Measurements from ENCODE around the gene RRAS2.

Gene RRAS2

DNA sequence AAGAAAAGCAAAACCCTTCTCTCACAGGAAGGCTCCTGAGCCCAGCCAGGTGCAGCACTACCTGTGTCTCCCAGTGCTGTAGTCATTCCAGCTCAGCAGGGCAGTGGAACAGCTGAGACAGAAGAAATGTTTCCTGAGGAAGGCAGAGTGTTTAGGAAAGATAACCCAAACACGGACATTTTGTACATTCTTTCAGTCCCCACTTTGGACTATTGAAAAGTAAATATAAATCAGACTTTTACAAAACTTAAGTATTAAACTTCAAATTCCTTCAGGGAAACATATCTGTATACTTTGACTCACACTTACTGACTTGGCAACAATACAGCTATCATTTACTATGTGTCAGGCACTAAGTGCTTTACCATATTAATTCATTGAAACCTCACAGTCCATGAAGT lies 40.4 kb downstream of the RRAS2 start:
- Histone ChIP-seq H3K27me3 (ENCODE audit: low read depth) (no peaks in the 10 kb centered on the region), H3K36me3 (replicated peaks) (no peaks in the 10 kb centered on the region), H3K4me1 (peaks cover 6% of the 10 kb centered on the region), H3K9me3 (no peaks in the 10 kb centered on the region), H3K4me3 (no peak overlapping the region)
- in situ Hi-C loops (cut with MboI; ENCODE audit: low sequenced_read_pairs), result no loop called here
- DNase-seq (ENCODE audit: low spot score in 2 of 2), result no peak

DNA sequence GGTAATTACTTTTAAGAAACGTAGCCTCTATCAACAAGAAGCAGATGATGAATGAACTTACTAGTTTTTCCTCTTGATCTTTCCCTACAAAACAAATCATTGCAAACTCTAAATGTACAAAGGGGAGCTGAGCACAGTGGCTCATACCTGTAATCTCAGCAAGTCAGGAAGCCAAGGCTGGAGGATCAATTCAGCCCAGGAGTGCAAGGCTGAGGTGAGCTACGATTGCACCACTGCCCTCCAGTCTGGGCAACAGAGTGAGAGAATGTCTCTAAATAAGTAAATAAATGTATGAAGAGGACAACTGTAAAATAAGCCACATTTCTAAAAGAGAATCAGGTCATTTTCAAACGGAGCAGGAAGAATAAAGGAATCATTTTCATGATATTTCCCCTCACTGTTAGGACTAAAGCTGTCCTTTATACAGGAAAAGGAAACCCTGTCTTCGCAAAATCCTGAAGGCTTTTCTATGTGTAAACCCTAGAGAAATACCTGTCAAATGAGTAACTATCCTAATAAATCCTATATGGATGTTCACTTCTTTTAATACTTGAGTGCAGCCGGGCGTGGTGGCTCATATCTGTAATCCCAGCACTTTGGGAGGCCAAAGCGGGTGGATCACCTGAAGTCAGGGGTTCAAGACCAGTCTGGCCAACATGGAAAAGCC lies 41.2 kb downstream of the RRAS2 start:
- H3K27me3 ChIP-seq (ENCODE audit: low read depth), result no peaks in the 10 kb centered on the region
- no peaks in the 10 kb centered on the region for H3K36me3 ChIP-seq (replicated peaks)
- H3K4me1 ChIP-seq, result peaks cover 14% of the 10 kb centered on the region
- no peak for DNase-seq (ENCODE audit: low spot score in 2 of 2)
- no peaks in the 10 kb centered on the region for H3K9me3 ChIP-seq
- in situ Hi-C loops (cut with MboI; ENCODE audit: low sequenced_read_pairs), result no loop called here
- no peak overlapping the region for H3K4me3 ChIP-seq

DNA sequence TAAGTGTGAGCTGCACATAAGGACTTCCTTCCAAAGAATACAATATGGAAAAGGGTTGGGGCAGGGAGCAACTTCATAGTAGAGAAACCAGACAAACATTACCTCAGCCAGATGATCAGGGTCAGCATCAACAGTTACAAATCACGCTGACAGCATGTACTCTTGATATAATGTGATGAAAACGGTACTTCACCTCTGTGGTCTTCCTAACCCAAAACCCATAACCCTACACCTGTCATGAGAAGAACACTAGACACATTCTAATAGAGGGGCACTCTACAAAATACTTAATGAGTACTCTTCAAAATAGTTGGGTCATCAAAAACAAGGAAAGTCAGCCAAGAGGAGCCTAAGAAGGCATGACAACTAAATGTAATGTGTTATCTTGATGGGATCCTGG lies 43.9 kb downstream of the RRAS2 start:
- Histone ChIP-seq H3K36me3 (replicated peaks) (no peaks in the 10 kb centered on the region), H3K27me3 (ENCODE audit: low read depth) (no peaks in the 10 kb centered on the region), H3K4me1 (peaks cover 25% of the 10 kb centered on the region), H3K4me3 (no peak overlapping the region), H3K9me3 (no peaks in the 10 kb centered on the region)
- in situ Hi-C loops (cut with MboI; ENCODE audit: low sequenced_read_pairs), result no loop called here
- DNase-seq (ENCODE audit: low spot score in 2 of 2), result no peak

DNA sequence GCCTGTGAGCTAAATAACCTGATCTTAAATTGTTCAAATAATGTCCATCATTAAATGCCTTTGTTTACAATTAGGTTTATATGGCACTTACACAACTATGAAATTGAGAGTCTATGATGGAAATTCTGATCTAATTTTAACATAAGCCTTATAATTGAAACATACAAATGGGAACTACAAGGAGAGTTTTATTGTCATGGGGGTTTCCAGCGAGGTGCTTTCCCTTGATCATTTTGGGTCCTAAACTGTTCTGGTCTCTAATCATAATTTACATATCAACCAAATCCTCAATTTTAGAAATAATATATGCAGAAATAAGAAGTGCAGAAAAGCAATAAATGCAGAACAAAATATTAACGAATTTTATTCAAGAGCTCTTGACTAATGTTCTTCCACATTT lies 44.9 kb downstream of the RRAS2 start:
- in situ Hi-C loops (cut with MboI; ENCODE audit: low sequenced_read_pairs), result no loop called here
- H3K4me1 ChIP-seq, result peaks cover 35% of the 10 kb centered on the region
- DNase-seq (ENCODE audit: low spot score in 2 of 2), result no peak
- H3K4me3 ChIP-seq, result no peak overlapping the region
- no peaks in the 10 kb centered on the region for H3K27me3 ChIP-seq (ENCODE audit: low read depth)
- H3K9me3 ChIP-seq, result no peaks in the 10 kb centered on the region
- H3K36me3 ChIP-seq (replicated peaks), result no peaks in the 10 kb centered on the region

DNA sequence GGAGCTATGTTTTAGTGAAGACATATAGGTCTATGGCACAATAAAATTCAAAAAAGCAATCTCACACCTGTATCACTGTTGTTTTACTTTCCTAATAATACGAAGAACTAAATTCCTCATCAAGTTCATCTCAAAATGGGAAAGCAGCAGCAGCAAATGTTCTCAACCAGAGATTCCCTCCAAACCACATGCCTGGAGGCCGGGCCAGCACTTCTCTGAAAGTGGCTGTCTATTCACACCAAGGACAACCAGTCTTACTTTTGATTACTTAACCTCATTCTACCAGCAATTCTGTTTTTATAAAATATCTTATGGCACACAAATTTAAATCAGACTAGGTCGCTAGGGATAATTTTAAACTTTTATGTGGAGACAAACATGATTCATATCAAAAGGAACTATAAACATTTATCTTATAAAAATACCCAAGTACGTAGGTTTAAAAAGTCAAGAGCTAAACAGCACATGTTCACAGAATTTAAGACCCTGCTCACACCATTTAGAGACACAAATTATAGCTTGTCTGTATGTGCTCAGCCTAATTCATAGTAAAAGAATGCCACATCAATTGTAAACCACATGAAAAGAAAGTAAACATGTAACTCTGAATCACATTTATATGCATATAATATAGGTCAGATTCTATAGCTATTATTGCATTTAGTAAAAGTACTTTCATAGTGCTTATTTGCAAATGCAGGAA lies 46.1 kb downstream of the RRAS2 start:
- H3K4me1 ChIP-seq, result peaks cover 48% of the 10 kb centered on the region
- H3K9me3 ChIP-seq, result no peaks in the 10 kb centered on the region
- peak in 1 of 2 experiments; percentile 30 for DNase-seq (ENCODE audit: low spot score in 2 of 2)
- H3K4me3 ChIP-seq, result no peak overlapping the region
- H3K36me3 ChIP-seq (replicated peaks), result no peaks in the 10 kb centered on the region
- H3K27me3 ChIP-seq (ENCODE audit: low read depth), result no peaks in the 10 kb centered on the region
- in situ Hi-C loops (cut with MboI; ENCODE audit: low sequenced_read_pairs), result no loop called here

DNA sequence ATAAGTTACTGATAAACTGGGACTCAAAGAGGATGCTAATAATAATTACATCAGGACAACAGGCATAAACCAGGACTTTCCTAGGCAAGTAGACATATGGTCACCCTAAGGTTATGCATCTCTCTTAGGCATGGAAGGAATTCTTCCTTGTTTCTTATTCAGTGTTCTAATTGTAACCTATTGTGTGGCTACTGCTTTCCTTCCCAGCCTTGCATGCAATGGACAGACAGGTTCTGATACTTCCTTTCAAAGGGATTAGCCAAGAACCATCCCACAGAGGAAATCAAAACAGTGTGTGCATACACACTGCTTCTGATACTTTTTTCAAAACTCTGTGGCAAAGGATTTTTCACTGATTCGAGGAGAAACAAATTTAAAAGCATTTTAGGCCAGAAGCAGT lies 48.3 kb downstream of the RRAS2 start:
- in situ Hi-C loops (cut with MboI; ENCODE audit: low sequenced_read_pairs), result no loop called here

DNA sequence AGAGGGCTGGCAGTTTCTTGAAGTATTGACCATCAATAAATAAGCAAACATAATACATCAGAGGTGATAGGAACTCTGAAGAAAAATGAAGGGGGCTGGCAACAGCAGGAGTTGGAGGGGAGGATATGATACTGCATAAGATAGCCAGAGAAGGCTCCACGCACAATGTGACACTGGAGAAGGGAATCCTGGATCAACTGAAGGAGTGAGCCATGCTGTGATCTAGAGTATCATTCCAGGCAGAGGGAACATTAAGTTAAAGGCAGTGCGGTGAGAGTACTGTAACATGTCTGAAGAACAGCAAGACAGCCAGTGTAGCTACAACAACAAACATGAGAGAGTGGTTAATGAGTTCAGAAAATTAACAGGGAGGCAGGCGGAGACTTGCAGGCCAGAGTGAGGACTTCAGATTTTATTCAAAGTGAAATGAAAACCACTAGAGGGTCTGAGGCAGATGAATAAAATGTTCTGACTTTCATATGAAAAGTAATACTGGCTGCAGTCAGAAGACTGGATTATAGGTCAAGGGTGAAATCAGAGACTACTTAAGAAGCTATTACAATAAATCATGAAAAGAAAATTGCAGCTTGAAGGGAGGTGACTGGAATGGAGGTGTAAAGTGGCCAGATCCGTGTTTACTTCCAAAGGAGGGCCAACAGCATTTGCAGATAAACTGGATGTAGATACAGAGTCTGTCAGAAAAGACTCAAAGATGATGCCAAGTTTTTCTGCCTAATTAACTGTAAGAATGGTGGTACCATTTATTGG lies 49.4 kb downstream of the RRAS2 start:
- H3K4me3 ChIP-seq, result no peak overlapping the region
- in situ Hi-C loops (cut with MboI; ENCODE audit: low sequenced_read_pairs), result loop anchor here (10.0 kb wide), 1 partner anchor 105 kb away; no protein-coding TSS in a partner anchor
- H3K4me1 ChIP-seq, result peaks cover 50% of the 10 kb centered on the region
- H3K9me3 ChIP-seq, result no peaks in the 10 kb centered on the region
- peak in 1 of 2 experiments; percentile 52 for DNase-seq (ENCODE audit: low spot score in 2 of 2)
- no peaks in the 10 kb centered on the region for H3K36me3 ChIP-seq (replicated peaks)
- H3K27me3 ChIP-seq (ENCODE audit: low read depth), result no peaks in the 10 kb centered on the region

More for the DNA sequence above, 48.3 kb downstream of the RRAS2 start:
- peak in 1 of 2 experiments; percentile 48 for DNase-seq (ENCODE audit: low spot score in 2 of 2)
- Histone ChIP-seq H3K4me1 (peaks cover 50% of the 10 kb centered on the region), H3K4me3 (no peak overlapping the region), H3K36me3 (replicated peaks) (no peaks in the 10 kb centered on the region), H3K27me3 (ENCODE audit: low read depth) (no peaks in the 10 kb centered on the region), H3K9me3 (no peaks in the 10 kb centered on the region)

DNA sequence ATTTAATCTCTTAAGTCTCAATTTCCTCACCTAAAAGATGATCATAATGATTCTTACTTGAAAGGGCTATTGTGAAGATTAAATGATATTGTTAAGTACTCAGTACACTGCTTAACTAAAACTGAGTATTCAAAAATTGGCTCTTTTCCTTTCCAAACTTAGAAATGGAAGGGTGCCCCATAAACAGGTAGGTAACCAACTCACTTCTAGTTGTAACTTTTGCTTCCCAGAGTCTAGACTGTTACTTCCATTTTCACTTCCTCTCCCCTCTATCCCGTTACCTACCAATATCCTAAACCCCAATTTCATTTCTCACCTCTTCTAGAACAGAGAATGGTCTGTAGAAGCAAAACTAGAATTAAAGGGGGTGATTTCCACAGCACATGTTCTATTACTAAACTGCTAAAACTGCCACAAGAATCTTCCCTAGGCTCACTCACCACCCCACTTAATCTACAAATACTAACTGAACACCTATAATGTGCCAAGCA lies 50.0 kb downstream of the RRAS2 start:
- in situ Hi-C loops (cut with MboI; ENCODE audit: low sequenced_read_pairs), result loop anchor here (10.0 kb wide), 1 partner anchor 106 kb away; no protein-coding TSS in a partner anchor
- Histone ChIP-seq H3K4me1 (peaks cover 48% of the 10 kb centered on the region), H3K4me3 (no peak overlapping the region), H3K9me3 (no peaks in the 10 kb centered on the region), H3K27me3 (ENCODE audit: low read depth) (no peaks in the 10 kb centered on the region), H3K36me3 (replicated peaks) (no peaks in the 10 kb centered on the region)
- no peak for DNase-seq (ENCODE audit: low spot score in 2 of 2)

DNA sequence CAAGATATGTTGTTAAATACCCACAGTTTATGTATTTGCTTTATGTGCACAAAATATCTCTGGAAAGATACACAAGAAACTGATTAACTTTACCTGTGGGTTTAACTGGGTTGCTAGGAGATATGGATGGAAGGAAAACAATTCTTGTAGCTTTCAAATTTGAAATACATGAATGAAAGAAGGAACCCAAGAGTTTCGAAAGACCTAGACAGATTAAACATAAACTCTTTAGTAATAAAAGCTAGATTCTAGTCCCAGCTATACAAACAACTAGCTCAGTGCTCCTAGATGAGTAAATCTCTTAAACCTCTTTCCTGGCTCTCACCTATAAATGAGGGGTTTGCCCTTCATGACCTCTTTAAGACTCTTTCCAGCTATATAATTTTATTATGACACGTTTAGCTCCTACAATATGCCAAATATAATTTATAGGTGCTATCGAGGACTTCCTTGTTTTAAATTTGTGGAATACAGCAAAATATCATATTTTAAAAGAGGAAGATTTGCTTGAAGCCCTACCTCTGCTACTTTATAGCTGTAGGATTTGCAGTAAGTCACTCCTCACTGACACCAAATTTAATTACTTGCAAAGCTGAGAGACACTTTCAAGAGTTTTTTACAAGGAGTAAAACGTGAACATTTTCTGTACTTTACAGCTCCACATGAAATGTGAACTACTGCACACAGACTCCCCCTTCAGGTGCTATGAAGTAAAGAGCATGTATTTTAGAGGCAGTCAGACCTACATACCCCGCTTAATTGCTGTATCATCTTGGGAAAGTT lies 50.7 kb downstream of the RRAS2 start:
- DNase-seq (ENCODE audit: low spot score in 2 of 2), result peak in 1 of 2 experiments; percentile 70
- H3K27me3 ChIP-seq (ENCODE audit: low read depth), result no peaks in the 10 kb centered on the region

DNA sequence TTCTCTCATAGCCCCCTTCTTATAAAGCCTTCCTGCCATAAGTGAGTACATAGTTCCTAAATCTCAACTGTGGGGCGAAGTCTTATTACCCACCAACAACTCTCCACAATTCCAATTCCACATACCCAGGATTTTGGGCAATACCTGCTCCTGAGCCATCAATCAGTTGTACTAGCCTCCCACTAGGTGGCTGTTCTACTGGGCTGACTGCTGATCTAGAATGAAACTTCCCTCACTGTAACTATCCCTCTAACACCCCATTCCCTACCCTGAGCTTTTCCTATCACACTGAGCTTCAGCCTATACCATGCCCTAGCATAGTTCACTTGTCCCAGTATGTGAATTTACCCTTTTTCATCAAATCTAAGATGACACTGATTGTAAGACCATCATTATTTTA lies 52.5 kb downstream of the RRAS2 start:
- H3K9me3 ChIP-seq, result no peaks in the 10 kb centered on the region
- no peaks in the 10 kb centered on the region for H3K36me3 ChIP-seq (replicated peaks)
- H3K4me1 ChIP-seq, result peaks cover 36% of the 10 kb centered on the region
- no peak for DNase-seq (ENCODE audit: low spot score in 2 of 2)
- H3K4me3 ChIP-seq, result no peak overlapping the region
- no peaks in the 10 kb centered on the region for H3K27me3 ChIP-seq (ENCODE audit: low read depth)
- in situ Hi-C loops (cut with MboI; ENCODE audit: low sequenced_read_pairs), result loop anchor here (10.0 kb wide), 1 partner anchor 108 kb away; no protein-coding TSS in a partner anchor

More for the DNA sequence above, 50.7 kb downstream of the RRAS2 start:
- H3K4me3 ChIP-seq, result no peak overlapping the region
- H3K4me1 ChIP-seq, result peaks cover 42% of the 10 kb centered on the region
- in situ Hi-C loops (cut with MboI; ENCODE audit: low sequenced_read_pairs), result loop anchor here (10.0 kb wide), 1 partner anchor 106 kb away; no protein-coding TSS in a partner anchor
- H3K36me3 ChIP-seq (replicated peaks), result no peaks in the 10 kb centered on the region
- no peaks in the 10 kb centered on the region for H3K9me3 ChIP-seq

DNA sequence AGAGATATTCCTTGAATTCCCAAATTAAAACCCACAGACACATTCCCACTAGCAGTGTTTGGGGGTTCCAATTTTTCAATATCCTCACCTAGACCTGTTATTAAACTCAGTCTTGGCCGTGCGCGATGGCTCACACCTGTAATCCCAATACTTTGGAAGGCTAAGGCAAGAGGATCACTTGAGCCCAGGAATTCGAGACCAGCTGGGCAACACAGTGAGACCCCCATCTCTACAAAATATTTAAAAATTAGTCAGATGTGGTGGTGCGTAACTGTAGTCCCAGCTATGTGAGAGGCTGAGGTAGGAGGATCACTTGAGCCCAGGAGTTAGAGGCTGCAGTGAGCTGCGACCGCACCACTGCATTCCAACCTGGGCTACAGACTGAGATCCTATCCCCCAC lies 53.3 kb downstream of the RRAS2 start:
- Histone ChIP-seq H3K4me3 (no peak overlapping the region), H3K4me1 (peaks cover 30% of the 10 kb centered on the region), H3K36me3 (replicated peaks) (no peaks in the 10 kb centered on the region), H3K27me3 (ENCODE audit: low read depth) (no peaks in the 10 kb centered on the region), H3K9me3 (no peaks in the 10 kb centered on the region)
- in situ Hi-C loops (cut with MboI; ENCODE audit: low sequenced_read_pairs), result loop anchor here (10.0 kb wide), 1 partner anchor 109 kb away; no protein-coding TSS in a partner anchor
- no peak for DNase-seq (ENCODE audit: low spot score in 2 of 2)

DNA sequence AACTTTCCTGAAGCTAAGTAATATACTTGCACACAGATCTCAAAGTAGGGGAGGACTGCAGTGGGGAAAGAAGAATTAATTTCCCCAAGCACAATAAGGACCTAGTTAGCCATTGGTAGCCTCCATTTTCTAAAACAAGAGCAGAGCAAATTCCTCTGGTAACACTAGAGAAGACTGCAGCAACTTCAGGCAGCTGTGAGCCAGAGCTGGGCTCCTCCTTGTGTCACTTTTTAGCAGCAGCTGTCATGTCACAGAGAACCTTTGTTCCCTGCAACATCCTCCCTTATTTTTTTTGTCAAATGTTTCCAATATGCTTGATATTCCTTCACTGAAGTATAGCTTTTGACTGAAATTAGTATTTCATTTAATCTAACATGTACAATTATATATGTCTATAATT lies 54.4 kb downstream of the RRAS2 start:
- H3K36me3 ChIP-seq (replicated peaks), result no peaks in the 10 kb centered on the region
- no peaks in the 10 kb centered on the region for H3K9me3 ChIP-seq
- no peaks in the 10 kb centered on the region for H3K27me3 ChIP-seq (ENCODE audit: low read depth)
- in situ Hi-C loops (cut with MboI; ENCODE audit: low sequenced_read_pairs), result loop anchor here (10.0 kb wide), 1 partner anchor 110 kb away; no protein-coding TSS in a partner anchor
- H3K4me1 ChIP-seq, result peaks cover 20% of the 10 kb centered on the region
- H3K4me3 ChIP-seq, result no peak overlapping the region
- no peak for DNase-seq (ENCODE audit: low spot score in 2 of 2)
